Mesothelial cell of epicardium (in vitro differentiated cells): ENCODE results near the gene LYPD6. TPM values are rescaled to one million over a fixed set of nuclear protein-coding genes. Genes with fewer than 3 reads are reported as not detected.

Source experiments
- DNase-seq, 2 experiments: peaks; one replicate each; pipeline ENCODE4 v3.0.0; 2021; ENCODE audit warnings: low spot score in 2 of 2; ENCODE audit not compliant: unreplicated experiment in 2 of 2
- H3K27ac Mint-ChIP-seq: 2 replicates; pipeline ENCODE4 v1.8.0; 2021; ENCODE audit warnings: mixed read lengths
- H3K27me3 Mint-ChIP-seq: 2 replicates; pipeline ENCODE4 v1.8.0; 2021; ENCODE audit warnings: low read depth, mixed read lengths
- H3K36me3 Mint-ChIP-seq: 2 replicates; pipeline ENCODE4 v1.8.0; 2021; ENCODE audit warnings: mixed read lengths
- H3K4me1 Mint-ChIP-seq: 2 replicates; pipeline ENCODE4 v1.8.0; 2021; ENCODE audit warnings: mixed read lengths
- H3K4me3 Mint-ChIP-seq: 2 replicates; pipeline ENCODE4 v1.8.0; 2021; ENCODE audit warnings: mild to moderate bottlenecking, moderate library complexity, mixed read lengths
- H3K9me3 Mint-ChIP-seq: 2 replicates; pipeline ENCODE4 v1.8.0; 2021; ENCODE audit warnings: mixed read lengths
- CTCF ChIP-seq: fragments of 200-600 bp; sonication (generic); IDR thresholded peaks from one replicate; pipeline ENCODE4 v1.5.0; 2021; ENCODE audit warnings: antibody characterized with exemption; ENCODE audit not compliant: unreplicated experiment
- total RNA-seq: library from RNA; stranded (reverse); gene quantifications from 3 replicates; pipeline ENCODE4 v1.2.1, GENCODE V29; 2021

LYPD6 gene
- total RNA-seq, 1 donor from 2014 or later = 16.2 TPM

- no peak for DNase-seq
- H3K4me1 Mint-ChIP-seq = peaks cover 49% of the 10 kb centered on the region
- TF ChIP-seq CTCF = no peak
- peaks cover 10% of the 10 kb centered on the region for H3K36me3 Mint-ChIP-seq
- peak overlapping the region; percentile 92 for H3K27ac Mint-ChIP-seq
- H3K9me3 Mint-ChIP-seq = no peaks in the 10 kb centered on the region
- H3K4me3 Mint-ChIP-seq = no peak overlapping the region
- H3K27me3 Mint-ChIP-seq = no peaks in the 10 kb centered on the region
Observed at GRCh38 chr2:149423630-149424029, 93.2 kb downstream of the LYPD6 start.

GRCh38 chr2:149427387-149427786 is 97.0 kb downstream of the LYPD6 start:
- Mint-ChIP-seq H3K27ac (peak overlapping the region; percentile 62), H3K4me3 (no peak overlapping the region), H3K4me1 (peaks cover 47% of the 10 kb centered on the region), H3K36me3 (peaks cover 18% of the 10 kb centered on the region), H3K9me3 (peaks cover 5% of the 10 kb centered on the region), H3K27me3 (no peaks in the 10 kb centered on the region)
- TF ChIP-seq CTCF = no peak
- no peak for DNase-seq

- H3K4me1 Mint-ChIP-seq = peaks cover 37% of the 10 kb centered on the region
- peaks cover 18% of the 10 kb centered on the region for H3K36me3 Mint-ChIP-seq
- peaks cover 5% of the 10 kb centered on the region for H3K9me3 Mint-ChIP-seq
- H3K27ac Mint-ChIP-seq = peak overlapping the region; percentile 3
- no peaks in the 10 kb centered on the region for H3K27me3 Mint-ChIP-seq
- no peak for TF ChIP-seq CTCF
- H3K4me3 Mint-ChIP-seq = no peak overlapping the region
- no peak for DNase-seq
Observed at GRCh38 chr2:149428783-149429182, 98.4 kb downstream of the LYPD6 start.

- Mint-ChIP-seq H3K4me1 (peaks cover 37% of the 10 kb centered on the region), H3K36me3 (peaks cover 14% of the 10 kb centered on the region), H3K4me3 (no peak overlapping the region), H3K9me3 (peaks cover 9% of the 10 kb centered on the region), H3K27me3 (no peaks in the 10 kb centered on the region), H3K27ac (peak overlapping the region; percentile 61)
- DNase-seq = no peak
- no peak for TF ChIP-seq CTCF
Observed at GRCh38 chr2:149430743-149431736, 100.7 kb downstream of the LYPD6 start.

GRCh38 chr2:149438330-149438960 is 108.1 kb downstream of the LYPD6 start:
- no peaks in the 10 kb centered on the region for H3K27me3 Mint-ChIP-seq
- H3K27ac Mint-ChIP-seq = no peak overlapping the region
- no peak for TF ChIP-seq CTCF

More at GRCh38 chr2:149438330-149438960, 108.1 kb downstream of the LYPD6 start:
- Mint-ChIP-seq H3K4me1 (peaks cover 26% of the 10 kb centered on the region), H3K9me3 (peaks cover 4% of the 10 kb centered on the region), H3K36me3 (peaks cover 16% of the 10 kb centered on the region), H3K4me3 (no peak overlapping the region)
- no peak for DNase-seq
